ENCODE results near the gene CD160.

CD160 gene

DNA sequence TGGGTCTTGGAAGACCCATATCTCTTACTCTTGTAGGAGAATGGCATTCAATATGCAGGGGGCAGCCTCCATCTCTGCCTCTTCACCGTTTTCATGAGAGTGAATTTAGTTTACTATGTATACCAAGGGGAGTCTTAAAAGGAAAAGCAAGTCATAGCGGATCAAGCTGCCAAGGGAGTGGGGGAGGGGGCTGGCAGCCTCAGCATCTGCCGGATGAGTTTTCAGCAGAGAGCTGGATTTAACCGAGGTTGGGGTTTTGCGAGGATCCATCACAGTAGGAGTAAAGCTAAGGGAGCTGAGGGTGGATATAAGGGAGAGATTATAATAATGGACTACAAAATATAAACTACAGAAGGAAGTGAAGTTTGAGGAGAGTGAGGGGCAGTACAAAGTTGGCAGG, 9.9 kb downstream of the CD160 start:
- TF ChIP-seq, protein P1, sequence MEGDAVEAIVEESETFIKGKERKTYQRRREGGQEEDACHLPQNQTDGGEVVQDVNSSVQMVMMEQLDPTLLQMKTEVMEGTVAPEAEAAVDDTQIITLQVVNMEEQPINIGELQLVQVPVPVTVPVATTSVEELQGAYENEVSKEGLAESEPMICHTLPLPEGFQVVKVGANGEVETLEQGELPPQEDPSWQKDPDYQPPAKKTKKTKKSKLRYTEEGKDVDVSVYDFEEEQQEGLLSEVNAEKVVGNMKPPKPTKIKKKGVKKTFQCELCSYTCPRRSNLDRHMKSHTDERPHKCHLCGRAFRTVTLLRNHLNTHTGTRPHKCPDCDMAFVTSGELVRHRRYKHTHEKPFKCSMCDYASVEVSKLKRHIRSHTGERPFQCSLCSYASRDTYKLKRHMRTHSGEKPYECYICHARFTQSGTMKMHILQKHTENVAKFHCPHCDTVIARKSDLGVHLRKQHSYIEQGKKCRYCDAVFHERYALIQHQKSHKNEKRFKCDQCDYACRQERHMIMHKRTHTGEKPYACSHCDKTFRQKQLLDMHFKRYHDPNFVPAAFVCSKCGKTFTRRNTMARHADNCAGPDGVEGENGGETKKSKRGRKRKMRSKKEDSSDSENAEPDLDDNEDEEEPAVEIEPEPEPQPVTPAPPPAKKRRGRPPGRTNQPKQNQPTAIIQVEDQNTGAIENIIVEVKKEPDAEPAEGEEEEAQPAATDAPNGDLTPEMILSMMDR (conservative IDR thresholded peaks at IDR 0.05; ENCODE audit: low read depth, low read length): no peak
- H2AFZ ChIP-seq (ENCODE audit: low read depth): no peak overlapping the region
- no peaks in the 10 kb centered on the region for H3K27me3 ChIP-seq (ENCODE audit: insufficient read depth, low read depth)
- H3K4me2 ChIP-seq: no peak overlapping the region
- H3K27ac ChIP-seq: no peak overlapping the region
- H3K4me3 ChIP-seq (IDR thresholded peaks at IDR 0.05; ENCODE audit: insufficient read depth, low read depth, low read length): no peak overlapping the region
- H3K4me1 ChIP-seq (ENCODE audit: low read depth, poor library complexity, severe bottlenecking): no peaks in the 10 kb centered on the region
- H4K20me1 ChIP-seq (ENCODE audit: insufficient read depth): no peaks in the 10 kb centered on the region
- no peaks in the 10 kb centered on the region for H3K36me3 ChIP-seq (ENCODE audit: insufficient read depth)
- no peaks in the 10 kb centered on the region for H3K79me2 ChIP-seq (ENCODE audit: insufficient read depth, low read depth)
- no peak overlapping the region for H3K9ac ChIP-seq

DNA sequence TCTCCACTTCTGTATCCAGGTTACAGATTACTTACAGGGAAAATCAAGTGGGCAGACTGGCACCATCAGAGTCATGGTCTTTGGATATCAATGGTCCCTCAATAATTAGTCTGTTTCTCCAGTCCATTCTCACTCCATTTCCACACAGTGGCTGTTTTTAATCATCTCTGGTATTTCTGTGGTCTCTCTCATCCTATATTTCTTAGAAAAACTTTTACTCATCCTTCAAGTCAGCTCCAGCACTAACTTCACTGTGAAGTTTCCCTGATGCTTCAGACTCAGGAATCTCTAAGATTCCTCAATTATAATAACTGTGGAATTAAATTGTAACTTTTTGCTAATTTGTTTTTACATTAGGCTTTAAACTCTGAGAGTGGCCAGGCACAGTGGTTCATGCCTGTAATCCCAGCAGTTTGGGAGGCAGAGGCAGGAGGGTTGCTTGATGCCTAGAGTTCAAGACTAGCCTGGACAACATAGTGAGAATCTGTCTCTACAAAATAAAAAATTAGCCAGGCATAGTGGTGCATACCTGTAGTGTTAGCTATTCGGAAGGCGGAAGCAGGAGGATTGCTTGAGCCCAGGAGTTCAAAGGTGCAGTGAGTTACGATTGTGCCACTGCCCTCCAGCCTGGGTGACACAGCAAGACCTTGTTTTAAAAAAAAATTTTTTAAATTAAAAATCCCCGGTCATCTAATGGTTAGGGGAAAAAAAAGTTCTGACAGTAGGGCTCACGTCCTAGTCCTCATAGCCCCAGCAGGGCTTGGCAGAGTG, 10.6 kb downstream of the CD160 start:
- Histone ChIP-seq H3K79me2 (ENCODE audit: insufficient read depth, low read depth) (no peaks in the 10 kb centered on the region), H3K4me2 (no peak overlapping the region), H3K4me1 (ENCODE audit: low read depth, poor library complexity, severe bottlenecking) (no peaks in the 10 kb centered on the region), H3K9ac (no peak overlapping the region), H3K4me3 (IDR thresholded peaks at IDR 0.05; ENCODE audit: insufficient read depth, low read depth, low read length) (no peak overlapping the region), H3K36me3 (ENCODE audit: insufficient read depth) (no peaks in the 10 kb centered on the region), H4K20me1 (ENCODE audit: insufficient read depth) (no peaks in the 10 kb centered on the region), H2AFZ (ENCODE audit: low read depth) (no peak overlapping the region), H3K27ac (no peak overlapping the region), H3K27me3 (ENCODE audit: insufficient read depth, low read depth) (no peaks in the 10 kb centered on the region)
- TF ChIP-seq, protein P1 (conservative IDR thresholded peaks at IDR 0.05; ENCODE audit: low read depth, low read length): 0 out of 2 replicates have a peak, but pooled peaks have one; percentile 11

DNA sequence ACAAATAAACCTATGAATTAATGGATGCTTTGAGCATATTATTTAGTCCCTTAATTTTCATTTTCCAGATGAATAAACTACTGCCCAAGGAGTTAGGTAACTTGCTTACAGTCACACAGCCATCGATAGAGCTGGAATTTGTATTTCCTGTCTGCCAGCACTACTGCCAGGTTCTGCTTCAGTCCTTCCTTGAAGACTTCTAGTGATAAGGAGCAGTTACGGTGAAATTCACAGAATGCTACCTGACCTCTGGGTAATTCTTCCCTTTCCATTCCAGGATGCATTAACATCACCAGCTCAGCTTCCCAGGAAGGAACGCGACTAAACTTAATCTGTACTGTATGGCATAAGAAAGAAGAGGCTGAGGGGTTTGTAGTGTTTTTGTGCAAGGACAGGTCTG, 11.2 kb downstream of the CD160 start:
- H3K36me3 ChIP-seq (ENCODE audit: insufficient read depth): no peaks in the 10 kb centered on the region
- no peak overlapping the region for H3K9ac ChIP-seq
- H3K79me2 ChIP-seq (ENCODE audit: insufficient read depth, low read depth): no peaks in the 10 kb centered on the region
- TF ChIP-seq, protein P1 (conservative IDR thresholded peaks at IDR 0.05; ENCODE audit: low read depth, low read length): no peak
- no peak overlapping the region for H2AFZ ChIP-seq (ENCODE audit: low read depth)
- no peaks in the 10 kb centered on the region for H3K4me1 ChIP-seq (ENCODE audit: low read depth, poor library complexity, severe bottlenecking)
- no peak overlapping the region for H3K4me3 ChIP-seq (IDR thresholded peaks at IDR 0.05; ENCODE audit: insufficient read depth, low read depth, low read length)
- no peaks in the 10 kb centered on the region for H4K20me1 ChIP-seq (ENCODE audit: insufficient read depth)
- no peak overlapping the region for H3K27ac ChIP-seq
- no peak overlapping the region for H3K4me2 ChIP-seq
- no peaks in the 10 kb centered on the region for H3K27me3 ChIP-seq (ENCODE audit: insufficient read depth, low read depth)

DNA sequence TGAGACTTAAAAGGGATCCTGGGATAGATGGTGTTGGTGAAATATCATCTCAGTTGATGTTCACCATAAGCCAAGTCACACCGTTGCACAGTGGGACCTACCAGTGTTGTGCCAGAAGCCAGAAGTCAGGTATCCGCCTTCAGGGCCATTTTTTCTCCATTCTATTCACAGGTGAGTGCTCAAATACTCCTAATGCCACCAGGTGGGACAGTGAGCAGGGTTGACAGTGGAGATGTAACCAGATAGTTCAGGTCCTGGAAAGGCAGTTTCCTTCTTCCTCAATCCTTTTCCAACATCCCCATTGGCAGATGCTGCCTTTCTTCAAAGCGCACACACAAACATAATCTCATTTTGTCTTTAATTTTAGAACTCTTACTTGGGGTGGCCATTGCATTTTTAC, 11.6 kb downstream of the CD160 start:
- Histone ChIP-seq H3K36me3 (ENCODE audit: insufficient read depth) (no peaks in the 10 kb centered on the region), H3K79me2 (ENCODE audit: insufficient read depth, low read depth) (no peaks in the 10 kb centered on the region), H3K4me1 (ENCODE audit: low read depth, poor library complexity, severe bottlenecking) (no peaks in the 10 kb centered on the region), H2AFZ (ENCODE audit: low read depth) (no peak overlapping the region), H3K27ac (no peak overlapping the region), H3K4me3 (IDR thresholded peaks at IDR 0.05; ENCODE audit: insufficient read depth, low read depth, low read length) (no peak overlapping the region), H4K20me1 (ENCODE audit: insufficient read depth) (no peaks in the 10 kb centered on the region), H3K4me2 (no peak overlapping the region), H3K27me3 (ENCODE audit: insufficient read depth, low read depth) (no peaks in the 10 kb centered on the region), H3K9ac (no peak overlapping the region)
- TF ChIP-seq, protein P1 (conservative IDR thresholded peaks at IDR 0.05; ENCODE audit: low read depth, low read length): 0 out of 2 replicates have a peak, but pooled peaks have one; percentile 28

All from KMS-11 (cell line).